Measurements from ENCODE around the gene MAOA.
"Not testable (repeated sequence)": the region's sequence is repeated elsewhere in the genome, so short reads cannot be mapped to it uniquely, and the experiment has no call there.

MAOA gene

DNA sequence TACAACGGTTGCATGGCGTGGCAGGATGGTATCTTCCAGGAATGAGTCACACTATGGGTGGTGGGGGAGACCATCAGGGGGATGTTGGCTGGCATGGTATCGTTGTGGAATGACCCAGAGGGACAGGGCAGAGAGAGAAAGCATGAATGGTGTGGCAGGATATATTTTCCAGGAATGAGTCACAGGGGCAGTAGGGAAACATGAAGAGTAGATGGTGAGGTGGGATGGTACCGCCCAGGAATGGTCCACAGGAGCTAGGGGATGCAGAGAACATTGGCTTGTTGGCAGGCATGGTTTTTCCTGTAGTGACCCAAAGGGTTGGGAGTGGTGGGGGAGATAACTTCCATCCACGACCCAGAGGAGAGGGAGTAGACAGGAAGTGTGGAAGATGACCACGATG is 62.4 kb downstream of the MAOA start:
- ChIA-PET POLR2A (ENCODE audit: low non-redundant PET) (no interaction called here), CTCF (no interaction called here)
- no peak for DNase-seq (ENCODE audit: low spot score)
- no peak overlapping the region for H3K27ac ChIP-seq
- no peak for TF ChIP-seq CTCF (conservative IDR thresholded peaks at IDR 0.05; ENCODE audit: low read depth)

DNA sequence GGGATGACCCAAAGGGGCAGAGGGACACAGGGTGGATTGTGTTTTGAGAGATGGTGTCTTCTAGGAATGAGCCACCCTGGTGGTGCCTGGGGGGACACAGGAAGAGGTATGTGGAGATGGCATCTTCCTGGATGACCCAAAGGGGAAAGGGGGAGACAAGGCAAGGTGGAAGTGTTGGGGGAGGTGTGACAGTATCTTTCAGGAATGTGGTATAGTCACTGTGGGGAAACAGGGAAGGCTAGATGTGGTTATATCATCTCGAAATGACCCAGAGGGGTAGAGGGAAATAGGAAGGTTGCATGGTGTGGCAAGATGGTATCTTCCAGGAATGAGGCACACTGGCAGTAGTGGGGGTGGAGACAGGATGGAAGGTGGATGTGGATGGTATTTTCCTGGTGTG is 62.9 kb downstream of the MAOA start:
- DNase-seq (ENCODE audit: low spot score), result no peak
- no peak for TF ChIP-seq CTCF (conservative IDR thresholded peaks at IDR 0.05; ENCODE audit: low read depth)
- CTCF ChIA-PET, result no interaction called here
- no peak overlapping the region for H3K27ac ChIP-seq
- POLR2A ChIA-PET (ENCODE audit: low non-redundant PET), result no interaction called here

DNA sequence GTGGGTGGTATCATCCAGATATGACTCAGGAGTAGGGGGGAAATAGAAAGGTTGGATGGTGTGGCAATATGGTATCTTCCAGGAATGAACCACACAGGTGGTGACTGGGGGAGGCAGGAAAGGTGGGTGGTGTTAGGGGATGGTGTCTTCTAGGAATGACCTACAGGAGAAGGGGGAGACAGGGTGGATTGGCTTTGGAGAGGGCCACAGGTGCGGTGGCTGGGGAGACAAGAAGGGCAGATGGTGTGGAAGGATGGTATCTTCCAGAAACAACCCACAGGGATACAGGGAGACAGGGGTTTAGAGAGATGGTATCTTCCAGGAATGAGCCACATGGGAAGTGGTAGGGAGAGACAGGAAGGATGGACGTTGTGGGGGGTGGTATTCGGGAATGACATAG is 64.0 kb downstream of the MAOA start:
- H3K27ac ChIP-seq, result no peak overlapping the region
- no peak for DNase-seq (ENCODE audit: low spot score)
- CTCF ChIA-PET, result no interaction called here
- no peak for TF ChIP-seq CTCF (conservative IDR thresholded peaks at IDR 0.05; ENCODE audit: low read depth)
- POLR2A ChIA-PET (ENCODE audit: low non-redundant PET), result no interaction called here

DNA sequence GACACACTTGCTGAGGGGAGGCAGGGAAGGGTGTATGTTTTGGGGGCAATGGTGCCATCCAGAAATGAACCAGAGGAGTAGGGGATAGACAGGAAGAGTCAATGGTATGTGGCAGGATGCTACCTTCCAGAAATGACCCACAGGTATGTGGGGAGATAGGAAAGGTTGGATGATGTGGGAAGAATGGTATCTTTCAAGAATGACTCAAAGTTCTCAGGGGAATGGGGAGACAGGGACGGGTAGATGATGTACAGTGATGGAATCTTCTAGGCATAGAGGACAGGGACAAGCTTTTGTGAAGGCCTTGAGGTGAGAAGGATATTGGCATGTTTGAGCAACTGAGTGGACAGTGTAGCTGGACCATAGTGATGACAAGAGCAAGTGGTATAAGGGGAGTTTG is 64.9 kb downstream of the MAOA start:
- no peak overlapping the region for H3K27ac ChIP-seq
- ChIA-PET CTCF (no interaction called here), POLR2A (ENCODE audit: low non-redundant PET) (no interaction called here)
- no peak for DNase-seq (ENCODE audit: low spot score)
- no peak for TF ChIP-seq CTCF (conservative IDR thresholded peaks at IDR 0.05; ENCODE audit: low read depth)

DNA sequence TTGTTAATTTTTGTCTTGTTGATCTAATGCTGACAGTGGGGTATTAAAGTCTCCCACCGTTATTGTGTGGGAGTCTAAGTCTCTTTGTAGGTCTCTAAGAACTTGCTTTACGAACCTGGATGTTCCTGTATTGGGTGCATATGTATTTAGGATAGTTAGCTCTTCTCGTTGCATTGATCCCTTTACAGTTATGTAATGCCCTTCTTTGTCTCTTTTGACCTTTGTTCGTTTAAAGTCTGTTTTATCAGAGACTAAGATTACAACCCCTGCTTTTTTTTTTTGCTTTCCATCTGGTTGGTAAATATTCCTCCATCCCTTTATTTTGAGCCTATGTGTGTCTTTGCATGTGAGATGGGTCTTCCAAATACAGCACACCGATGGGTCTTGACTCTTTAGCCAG is 69.1 kb downstream of the MAOA start:
- POLR2A ChIA-PET (ENCODE audit: low non-redundant PET); DNase-seq (ENCODE audit: low spot score); H3K27ac ChIP-seq; CTCF ChIA-PET: not testable (repeated sequence)

DNA sequence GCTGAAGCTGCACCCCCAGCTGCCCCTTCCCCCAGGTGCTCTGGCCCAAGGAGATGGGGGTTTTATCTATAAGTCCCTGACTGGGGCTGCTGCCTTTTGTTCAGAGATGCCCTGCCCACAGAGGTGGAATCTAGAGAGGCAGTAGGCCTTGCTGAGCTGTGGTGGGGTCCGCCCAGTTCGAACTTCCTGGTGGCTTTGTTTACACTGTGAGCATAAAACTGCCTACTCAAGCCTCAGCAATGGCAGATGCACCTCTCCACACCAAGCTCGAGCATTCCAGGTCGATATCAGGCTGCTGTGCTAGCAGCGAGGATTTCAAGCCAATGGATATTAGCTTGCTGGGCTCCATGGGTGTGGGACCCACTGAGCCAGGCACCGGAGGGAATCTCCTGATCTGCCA is 71.2 kb downstream of the MAOA start:
- POLR2A ChIA-PET (ENCODE audit: low non-redundant PET); DNase-seq (ENCODE audit: low spot score); H3K27ac ChIP-seq: not testable (repeated sequence)
- CTCF ChIA-PET, result interaction anchor here (0.6 kb wide), 1 partner anchor 1152 kb away, joined by 3 read pairs; no protein-coding TSS in a partner anchor

GRCh38 chrX:43728002-43728401 is 71.9 kb downstream of the MAOA start:
- TF ChIP-seq CTCF (conservative IDR thresholded peaks at IDR 0.05; ENCODE audit: low read depth), result no peak
- H3K27ac ChIP-seq, result no peak overlapping the region
- DNase-seq (ENCODE audit: low spot score), result no peak
- ChIA-PET CTCF (interaction anchor here (0.6 kb wide), 1 partner anchor 1152 kb away, joined by 3 read pairs; no protein-coding TSS in a partner anchor), POLR2A (ENCODE audit: low non-redundant PET) (no interaction called here)

GRCh38 chrX:43728966-43729365 is 72.9 kb downstream of the MAOA start:
- CTCF ChIA-PET, result interaction anchor here (0.6 kb wide), 1 partner anchor 1014 kb away, joined by 3 read pairs; no protein-coding TSS in a partner anchor
- no peak for DNase-seq (ENCODE audit: low spot score)
- POLR2A ChIA-PET (ENCODE audit: low non-redundant PET), result no interaction called here
- no peak overlapping the region for H3K27ac ChIP-seq
- TF ChIP-seq CTCF (conservative IDR thresholded peaks at IDR 0.05; ENCODE audit: low read depth), result no peak

All from RWPE1 (cell line).